Ovary (tissue), 9 donors: ENCODE measurements around the gene FRMD4A. TPM values are rescaled to one million over a fixed set of nuclear protein-coding genes. Genes with fewer than 3 reads are reported as not detected.

Experiments used
- DNase-seq, 5 donors: peaks; one replicate each; pipeline ENCODE4 v3.0.0-alpha.2; 2019 to 2020
- H3K27ac ChIP-seq, 2 donors: fragments of 200-600 bp; one replicate each; pipeline versions ENCODE4 v1.5.1 to v1.8.0; 2019 to 2022
- H3K27me3 ChIP-seq: fragments of 200-600 bp; one replicate; pipeline ENCODE4 v1.8.0; 2022
- H3K36me3 ChIP-seq: fragments of 200-600 bp; sonication (generic); one replicate; pipeline ENCODE4 v1.5.1; 2019
- H3K4me1 ChIP-seq: one replicate; pipeline ENCODE4 v1.8.1; 2013; ENCODE audit warnings: mild to moderate bottlenecking, moderate library complexity; ENCODE audit not compliant: insufficient read depth
- H3K4me3 ChIP-seq: fragments of 200-600 bp; sonication (generic); one replicate; pipeline ENCODE4 v1.5.1; 2017
- H3K9me3 ChIP-seq, 2 donors: fragments of 200-600 bp in 1 of 2; sonication (generic) in 1 of 2; one replicate each; pipeline versions ENCODE4 v1.5.1 to v1.8.1; 2013 to 2019; ENCODE audit warnings: mild to moderate bottlenecking in 1 of 2, moderate library complexity in 1 of 2
- CTCF ChIP-seq, 3 donors: fragments of 450-650 bp in 2 of 3; fragments of 200-600 bp in 1 of 3; IDR thresholded peaks; one replicate each; pipeline versions ENCODE4 v1.5.1 to v1.8.0; 2016 to 2022; ENCODE audit warnings: antibody characterized with exemption in 3 of 3, mild to moderate bottlenecking in 1 of 3
- EP300 ChIP-seq: sonication (generic); formaldehyde crosslinking; IDR thresholded peaks from one replicate; pipeline ENCODE4 v1.6.1; 2017; ENCODE audit warnings: antibody characterized with exemption
- POLR2A ChIP-seq: fragments of 450-650 bp; IDR thresholded peaks from one replicate; pipeline ENCODE4 v1.6.1; 2017; ENCODE audit warnings: antibody characterized with exemption, mild to moderate bottlenecking, moderate library complexity
- WGBS, 3 donors: extraction: QIAGEN DNeasy Blood & Tissue Kit in 1 of 3; methylation state at CpG; one replicate each; pipeline versions ENCODE4 v1.1.5 to v1.1.7; 2013 to 2017; 5-methylcytosine and 5-hydroxymethylcytosine counted together
- intact Hi-C, 4 donors: fragments of 100-400 bp; cut with DNase I; formaldehyde crosslinking; loops; one replicate each; pipeline versions ENCODE4 v1.11.0 to v1.15.1; 2022 to 2023
- polyA plus RNA-seq, 2 donors: library from polyadenylated mRNA; stranded (reverse); fragments of 200-250 nt in 1 of 2; fragments of 350-450 nt in 1 of 2; fragmentation: Illumina TruSeq in 1 of 2; extraction: RNeasy Lipid Tissue Mini Kit (QIAGEN cat#74804) in 1 of 2; gene quantifications; one replicate each; pipeline ENCODE4 v1.2.3, GENCODE V29; 2013 to 2014
- total RNA-seq, 7 donors: library from RNA; depleted of rRNA in 2 of 7; stranded (reverse); fragments of >200 nt in 2 of 7; fragmentation: NEBNext Ultra II Directional in 3 of 7; extraction: Animal tissue kit (Norgen Biotek cat#: 25700) in 3 of 7; gene quantifications; one replicate each; pipeline versions ENCODE4 v1.1.0 to v1.2.4, GENCODE V29; 2016 to 2023
- donor health status: DM: no; HTN: no; CAD: no; lungs with moderate emphysema.
- donor health status: DM: no; HTN: no; CAD: no.
- donor health status: Bipolar disorder and iron deficiency.
- donor health status: DM: yes; HTN: yes; CAD: no.
- donor health status: DM: no; HTN: no; CAD: no.
- donor health status: DM: yes; HTN: yes; CAD: no.

Gene FRMD4A
- total and polyA plus RNA-seq, 9 donors, result 5.5 to 24.7 (median 11.3) TPM

DNA sequence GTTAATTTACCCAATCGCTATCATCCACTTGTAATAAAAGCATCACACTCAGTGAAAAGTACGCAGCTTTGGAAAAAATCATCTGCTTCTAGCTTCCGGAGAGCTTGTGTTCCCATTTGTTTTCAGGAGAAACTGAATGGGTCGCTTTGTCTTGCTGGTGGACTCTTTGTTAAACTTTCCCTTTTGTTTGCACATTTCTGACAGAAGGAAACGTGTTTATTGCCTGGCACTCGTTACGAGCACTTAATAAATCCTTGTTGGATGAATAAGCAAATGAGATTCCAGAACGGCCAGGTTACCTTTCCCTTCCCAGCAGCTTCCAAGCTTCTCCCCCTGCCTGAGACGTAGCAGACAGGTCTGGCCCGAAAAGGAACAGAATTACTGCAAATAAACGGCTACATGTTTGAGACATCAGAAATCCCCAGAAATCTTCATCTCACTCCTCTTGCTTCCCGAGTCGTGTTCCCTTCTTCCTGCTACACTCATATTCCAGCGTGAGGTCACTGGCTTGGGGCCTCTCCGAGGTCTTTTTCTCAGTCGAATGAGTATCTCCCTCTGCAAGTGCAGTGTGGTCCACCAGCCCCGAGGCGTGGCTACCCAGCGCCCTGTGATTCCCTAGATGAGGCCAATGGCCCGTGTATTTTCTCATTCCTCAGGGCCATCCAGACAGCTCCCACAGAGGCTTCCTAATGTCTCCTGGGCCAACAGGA lies 167.2 kb downstream of the FRMD4A start:
- DNase-seq, result no peak
- Histone ChIP-seq H3K4me1 (no peaks in the 10 kb centered on the region), H3K27me3 (no peaks in the 10 kb centered on the region), H3K27ac (no peak overlapping the region), H3K9me3 (no peaks in the 10 kb centered on the region), H3K36me3 (no peaks in the 10 kb centered on the region), H3K4me3 (no peak overlapping the region)
- WGBS, 3 donors, result 65 to 69% (median 67%) methylated on average over 20 of the region's 20 CpGs
- intact Hi-C loops, result no loop called here
- no peak for TF ChIP-seq CTCF (IDR thresholded peaks at IDR 0.05)
- TF ChIP-seq POLR2A, result no peak
- TF ChIP-seq EP300, result no peak

DNA sequence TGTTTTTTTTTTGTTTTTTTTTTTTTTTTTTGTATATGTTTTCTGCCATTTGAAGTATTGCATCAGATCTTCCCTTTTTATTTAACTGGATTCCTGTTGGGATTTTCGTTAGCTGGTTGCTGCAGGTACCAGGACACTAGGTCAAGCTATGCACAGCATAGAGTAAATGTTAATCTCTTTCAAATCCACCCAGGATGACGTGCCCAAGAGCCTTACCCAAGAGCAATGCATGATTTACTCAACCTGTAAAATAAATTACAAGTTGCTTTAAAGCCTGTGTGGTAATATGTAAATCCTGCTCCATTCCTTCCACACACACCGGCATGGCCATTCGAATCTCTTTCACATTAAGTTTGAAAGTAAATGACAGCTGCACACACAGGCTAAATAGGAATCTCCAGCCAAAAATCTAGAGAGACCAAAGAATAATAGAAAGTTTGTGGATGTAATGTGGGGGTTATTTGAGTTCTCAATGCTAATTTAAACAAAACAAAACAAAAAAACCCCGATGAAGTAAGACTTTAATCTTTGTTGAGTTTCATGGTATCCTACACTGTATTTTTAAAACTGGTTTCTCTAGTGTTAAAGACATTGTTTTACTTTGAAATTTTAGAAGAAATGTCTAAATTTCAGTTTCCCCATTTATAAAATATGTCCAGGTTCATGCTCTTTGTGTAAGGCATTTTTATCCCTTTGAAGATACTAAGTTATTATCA lies 167.9 kb downstream of the FRMD4A start:
- H3K36me3 ChIP-seq, result no peaks in the 10 kb centered on the region
- H3K4me3 ChIP-seq, result no peak overlapping the region
- H3K27ac ChIP-seq, result no peak overlapping the region
- intact Hi-C loops, result no loop called here
- no peak for TF ChIP-seq EP300
- no peak for TF ChIP-seq CTCF (IDR thresholded peaks at IDR 0.05)
- no peak for TF ChIP-seq POLR2A
- H3K9me3 ChIP-seq, result no peaks in the 10 kb centered on the region
- no peaks in the 10 kb centered on the region for H3K4me1 ChIP-seq
- WGBS, 3 donors, result 49 to 67% (median 60%) methylated on average over 5 of the region's 5 CpGs
- DNase-seq, result no peak
- H3K27me3 ChIP-seq, result no peaks in the 10 kb centered on the region

DNA sequence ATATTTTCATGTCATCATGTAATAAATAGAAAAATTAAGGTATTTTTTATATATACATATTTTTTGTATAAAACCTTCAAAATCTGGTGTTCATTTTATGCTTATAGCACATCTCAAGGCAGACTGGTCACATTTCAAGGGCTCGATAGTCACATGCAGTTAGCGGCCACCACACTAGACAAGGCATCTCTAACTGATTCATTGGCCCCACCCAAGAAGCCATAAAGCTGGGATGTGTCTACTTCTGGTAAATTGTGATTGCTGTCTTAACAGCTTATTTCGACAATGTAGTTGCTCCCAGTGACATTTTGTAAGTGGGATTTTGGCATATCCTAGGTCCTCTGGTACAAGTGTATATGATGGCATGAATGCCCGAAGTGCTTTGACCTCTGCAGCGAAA lies 168.7 kb downstream of the FRMD4A start:
- WGBS, 3 donors, result 93 to 95% (median 94%) methylated on average over 5 of the region's 5 CpGs
- no peak overlapping the region for H3K27ac ChIP-seq
- no peaks in the 10 kb centered on the region for H3K4me1 ChIP-seq

DNA sequence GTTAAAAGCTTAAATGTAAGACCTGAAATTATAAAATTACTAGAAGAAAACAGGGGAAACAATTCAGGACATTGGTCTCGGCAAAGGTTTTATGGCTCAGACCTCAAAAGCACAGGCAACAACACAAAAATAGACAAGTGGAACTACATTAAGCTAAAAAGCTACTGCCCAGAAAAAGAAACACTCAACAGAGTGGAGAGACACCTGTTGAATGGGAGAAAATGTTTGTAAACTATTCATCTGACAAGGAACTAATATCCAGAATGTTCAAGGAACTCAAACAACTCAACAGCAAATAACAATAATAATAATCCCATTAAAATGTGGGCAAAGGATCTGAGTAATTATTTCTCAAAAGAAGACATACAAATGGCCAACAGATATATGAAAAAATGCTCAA lies 170.4 kb downstream of the FRMD4A start:
- no peak for TF ChIP-seq EP300
- no peak for TF ChIP-seq POLR2A
- TF ChIP-seq CTCF (IDR thresholded peaks at IDR 0.05), result no peak
- intact Hi-C loops, result no loop called here
- 90 to 95% (median 93%) methylated on average over 1 of the region's 1 CpG for WGBS, 3 donors

More for the DNA sequence above, 168.7 kb downstream of the FRMD4A start:
- intact Hi-C loops, result no loop called here
- Histone ChIP-seq H3K4me3 (no peak overlapping the region), H3K9me3 (no peaks in the 10 kb centered on the region), H3K36me3 (no peaks in the 10 kb centered on the region), H3K27me3 (no peaks in the 10 kb centered on the region)
- no peak for TF ChIP-seq EP300
- TF ChIP-seq POLR2A, result no peak
- no peak for TF ChIP-seq CTCF (IDR thresholded peaks at IDR 0.05)
- DNase-seq, result no peak

More for the DNA sequence above, 170.4 kb downstream of the FRMD4A start:
- no peak for DNase-seq
- Histone ChIP-seq H3K4me3 (no peak overlapping the region), H3K4me1 (no peaks in the 10 kb centered on the region), H3K27me3 (no peaks in the 10 kb centered on the region), H3K27ac (no peak overlapping the region), H3K9me3 (peaks cover 0 to 1% of the 10 kb centered on the region in 2 donors), H3K36me3 (no peaks in the 10 kb centered on the region)
